Sciatic nerve (tissue), 2 donors: ENCODE measurements around the gene PRSS56. TPM values are rescaled to one million over a fixed set of nuclear protein-coding genes. Genes with fewer than 3 reads are reported as not detected.

Experiments used
- ATAC-seq: fragments of 200-7000 bp; cut with Tn5 transposase; one replicate; pipeline ENCODE4 v1.9.1; 2020; ENCODE audit warnings: mild to moderate bottlenecking, moderate library complexity
- DNase-seq: peaks from one replicate; pipeline ENCODE4 v3.0.0-alpha.2; 2020; ENCODE audit warnings: low spot score
- intact Hi-C: fragments of 100-400 bp; cut with DNase I; formaldehyde crosslinking; loops from one replicate; pipeline ENCODE4 v1.14.2; 2022
- total RNA-seq: library from RNA; stranded (reverse); fragmentation: NEBNext Ultra II Directional; extraction: Animal tissue kit (Norgen Biotek cat#: 25700); gene quantifications from one replicate; pipeline ENCODE4 v1.2.1, GENCODE V29; 2021
- donor health status: DM: no; HTN: no; CAD: no.
- donor health status: DM: no; HTN: no; CAD: no.

The PRSS56 gene
- total RNA-seq, 1 donor from 2014 or later, result not detected

GRCh38 chr2:232485757-232486557 is 34.2 kb upstream of the PRSS56 start:
- intact Hi-C loops, result no loop called here
- DNase-seq (no peak), ATAC-seq (no peak)

GRCh38 chr2:232486558-232487384 is 33.4 kb upstream of the PRSS56 start:
- no peak for DNase-seq
- intact Hi-C loops, result no loop called here
- ATAC-seq, result no peak

DNA sequence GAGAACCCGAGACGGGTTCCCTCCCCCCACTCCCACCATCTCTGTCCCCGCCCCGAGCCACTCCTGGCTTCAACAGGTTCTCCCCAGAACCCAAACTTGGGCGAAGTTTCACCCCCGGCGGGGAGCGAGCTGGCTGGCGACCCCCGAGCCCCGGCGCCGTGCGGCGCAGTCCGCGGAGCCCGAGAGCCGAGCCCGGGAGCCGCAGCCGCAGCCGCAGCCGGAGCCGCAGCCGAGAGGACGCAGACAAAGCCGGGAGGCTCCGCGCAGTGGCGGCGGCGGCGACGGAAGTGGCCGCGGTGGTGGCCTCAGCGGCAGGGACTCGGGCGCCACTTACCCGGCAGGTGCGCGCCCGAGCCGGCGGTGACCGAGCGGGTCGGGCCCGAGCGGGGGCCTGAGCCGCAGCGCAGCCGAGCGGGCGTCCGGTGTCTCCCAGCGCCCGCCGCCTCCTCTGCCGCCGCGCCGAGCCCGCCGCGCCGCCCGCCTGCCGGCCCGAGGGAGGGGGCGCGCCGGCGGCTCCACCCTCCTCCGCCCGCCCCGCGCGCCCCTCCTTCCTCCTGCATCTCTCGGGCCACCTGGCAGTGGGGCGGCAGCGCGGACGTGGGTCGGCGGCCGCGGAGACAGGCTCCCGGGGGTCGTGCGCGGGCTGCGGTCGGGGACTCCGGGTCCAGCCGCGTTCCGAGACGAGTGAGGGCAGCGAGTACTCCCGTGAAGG is 32.6 kb upstream of the PRSS56 start, which contains the start of gene ECEL1:
Gene ECEL1, minus strand, starts transcription at position 450 of the 712 bp plus-strand sequence. CDS start 1,181 bp downstream, outside the sequence.
- ATAC-seq (no peak), DNase-seq (no peak)
- intact Hi-C loops, result no loop called here

DNA sequence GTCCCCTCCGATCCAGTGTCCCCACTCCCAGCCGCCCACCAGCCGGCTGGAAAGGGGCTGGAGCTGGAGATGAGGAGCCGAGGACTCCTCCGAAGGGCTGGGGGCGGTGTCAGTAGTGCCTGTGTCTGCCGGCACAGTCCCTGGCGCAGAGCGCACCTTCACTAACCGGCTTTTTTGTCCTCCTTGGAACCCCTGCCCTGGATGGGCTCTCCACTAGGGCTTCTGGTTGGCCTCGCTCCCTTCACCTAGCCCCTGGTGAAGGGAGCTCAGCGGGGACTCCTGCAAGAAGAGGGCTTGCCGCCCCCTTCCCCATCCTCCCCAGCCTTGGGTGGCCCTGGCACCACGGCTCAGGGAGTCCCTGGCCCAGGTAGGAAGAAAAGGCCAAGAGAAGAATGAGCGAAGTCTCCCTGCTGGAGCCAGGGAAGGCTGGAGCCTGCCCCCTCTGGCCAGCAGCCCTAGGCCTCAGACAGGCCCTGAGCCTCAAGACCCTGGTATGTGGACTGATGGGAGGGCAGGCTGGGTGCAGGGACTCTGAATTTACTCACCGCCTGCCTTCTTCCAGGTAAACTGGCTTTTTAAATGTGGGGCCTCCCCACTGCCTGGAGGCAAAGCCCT is 32.0 kb upstream of the PRSS56 start:
- ATAC-seq (no peak), DNase-seq (no peak)
- intact Hi-C loops, result no loop called here

- intact Hi-C loops, result no loop called here
- no peak for ATAC-seq
- DNase-seq, result no peak
Observed at GRCh38 chr2:232488721-232489300, 31.4 kb upstream of the PRSS56 start.

GRCh38 chr2:232489516-232490220 is 30.5 kb upstream of the PRSS56 start:
- intact Hi-C loops, result no loop called here
- ATAC-seq (no peak), DNase-seq (no peak)

DNA sequence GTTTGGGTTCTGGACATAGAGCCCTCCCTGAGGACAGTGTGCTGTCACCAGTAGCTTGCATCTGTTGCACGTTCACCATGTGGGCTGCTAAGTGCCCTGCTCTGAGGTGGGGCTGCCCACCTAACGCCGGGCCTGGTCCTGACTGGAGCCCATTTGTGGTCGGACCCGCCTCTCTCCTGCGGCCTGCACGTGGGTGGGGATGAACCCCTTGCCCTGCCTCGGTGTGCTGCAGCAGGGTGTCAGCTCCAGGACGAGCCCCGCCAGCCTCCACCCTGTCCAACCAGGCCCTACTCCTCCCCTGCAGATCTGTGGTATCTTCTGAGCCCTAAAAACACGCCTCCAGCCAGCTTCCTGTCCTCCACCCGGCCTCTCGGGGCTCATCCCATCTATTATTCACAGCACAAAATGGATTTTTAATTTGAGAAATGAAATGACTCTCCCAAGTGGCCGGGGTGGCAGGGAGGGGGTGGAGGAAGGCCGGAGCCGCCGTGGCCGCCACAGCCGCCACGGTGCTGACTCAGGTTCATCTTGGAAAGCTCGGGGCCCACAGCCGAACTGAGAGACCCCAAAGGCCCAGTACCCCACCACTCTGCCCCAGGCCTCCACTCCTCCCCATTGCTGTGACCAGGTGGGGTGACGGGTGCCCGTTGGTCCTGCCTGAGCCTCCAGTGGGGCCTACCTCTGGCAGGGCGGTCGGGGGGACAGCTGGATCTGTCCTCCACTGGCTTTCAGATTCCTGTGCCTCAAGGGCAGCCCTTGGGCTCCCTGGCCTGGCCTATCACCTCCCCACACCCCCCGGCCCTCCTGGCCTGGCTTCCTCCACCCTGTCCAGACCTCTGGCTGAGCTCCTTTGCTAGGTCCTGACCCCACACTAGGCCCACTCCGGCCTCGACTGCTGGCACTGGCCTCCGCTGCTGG is 29.7 kb upstream of the PRSS56 start:
- DNase-seq, result no peak
- peak; percentile 21 for ATAC-seq

DNA sequence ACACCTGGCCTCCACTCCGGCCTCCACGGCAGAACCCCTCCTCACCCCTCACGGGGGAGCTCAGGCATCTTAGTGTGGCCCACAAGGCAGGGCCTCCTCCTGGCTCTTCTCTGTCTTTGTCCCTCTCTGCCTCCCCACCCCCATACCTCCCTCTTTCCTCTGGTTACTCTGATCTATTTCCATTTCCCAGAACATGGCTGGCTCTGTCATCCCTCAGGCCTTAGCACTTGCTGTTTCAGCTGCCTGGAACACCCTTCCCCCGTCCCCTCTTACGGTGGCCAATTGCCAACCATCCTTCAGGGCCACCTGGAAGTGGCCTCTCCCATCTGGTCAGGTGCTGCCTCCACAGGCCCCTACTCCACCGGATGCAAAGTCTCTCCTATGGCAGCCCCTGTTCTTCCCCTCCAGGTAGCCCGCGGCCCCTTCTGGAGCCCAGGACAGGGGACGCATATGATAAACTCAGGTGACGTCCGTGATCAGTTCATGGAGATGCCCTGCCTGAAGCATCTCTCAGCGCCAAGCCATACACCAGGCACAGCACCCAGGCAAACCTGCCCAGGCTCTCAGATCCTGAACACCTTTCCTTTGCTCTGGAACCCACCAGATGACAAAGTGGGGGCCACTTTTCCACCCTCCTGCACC is 28.9 kb upstream of the PRSS56 start:
- intact Hi-C loops, result no loop called here
- no peak for ATAC-seq
- DNase-seq, result no peak

More for the DNA sequence above, 29.7 kb upstream of the PRSS56 start:
- intact Hi-C loops, result no loop called here

DNA sequence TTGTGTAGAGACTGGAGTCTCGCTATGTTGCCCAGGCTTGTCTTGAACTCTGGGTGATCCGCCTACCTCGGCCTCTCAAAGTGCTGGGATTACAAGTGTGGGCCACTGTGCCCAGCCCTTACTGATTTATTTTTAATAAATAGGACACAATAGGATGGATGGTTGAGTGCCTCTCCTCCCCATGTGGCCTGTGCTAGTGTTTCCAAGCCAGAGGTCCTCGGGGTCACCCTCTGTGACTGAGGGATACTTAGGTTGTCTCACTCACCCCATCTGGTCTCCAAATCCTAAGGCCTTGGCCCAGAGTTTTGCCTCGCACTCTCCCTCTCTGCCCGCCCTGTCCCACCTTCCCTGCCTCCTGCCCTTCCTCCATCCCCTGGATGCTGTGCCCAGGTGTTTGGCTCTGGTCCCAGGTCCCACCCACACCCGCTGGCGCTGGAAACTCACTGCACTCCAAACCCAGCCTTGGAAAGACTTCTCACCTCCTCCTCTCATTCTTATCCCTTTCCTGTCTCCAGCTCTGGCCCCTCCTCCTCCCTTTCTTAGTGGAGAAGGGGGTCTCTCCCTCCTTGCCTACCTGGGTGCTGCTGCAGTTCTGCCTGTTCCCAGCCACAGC is 27.8 kb upstream of the PRSS56 start:
- ATAC-seq, result no peak
- intact Hi-C loops, result no loop called here
- DNase-seq, result no peak

DNA sequence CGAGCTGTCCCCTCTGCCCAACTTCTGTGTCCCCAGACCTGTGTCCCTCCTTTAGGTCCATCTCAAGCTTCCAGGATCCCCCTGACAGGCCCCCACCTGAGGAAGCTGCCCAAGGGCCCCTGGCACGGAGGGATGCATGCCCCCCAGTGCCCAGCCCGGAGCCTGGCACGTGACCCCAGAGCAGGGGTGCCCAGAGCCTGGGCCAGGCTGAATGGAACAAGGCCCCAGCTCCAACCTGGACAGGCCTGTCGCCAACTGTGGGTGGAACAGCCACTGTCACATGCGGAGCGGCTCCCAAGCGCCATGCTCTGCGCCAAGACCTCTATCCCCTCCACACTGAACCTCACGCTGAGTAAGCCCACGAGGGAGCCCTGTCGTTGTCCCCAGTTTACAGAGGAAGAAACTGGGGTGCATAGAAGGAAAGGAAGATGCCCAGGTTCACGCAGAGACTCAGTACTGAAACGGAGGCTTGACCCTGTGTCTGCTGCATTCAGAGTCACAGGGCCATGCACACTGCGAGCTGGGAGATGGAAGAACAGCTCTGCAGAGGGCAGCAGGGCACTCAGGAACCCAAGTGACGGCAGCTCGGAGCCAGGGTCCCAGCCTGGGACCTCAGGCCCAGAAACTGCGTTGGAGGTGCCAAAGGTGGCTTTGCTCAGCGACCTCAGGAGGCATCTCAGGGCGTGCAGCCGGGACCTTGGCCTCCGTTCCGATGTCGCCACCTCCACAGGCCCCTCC is 27.1 kb upstream of the PRSS56 start:
- intact Hi-C loops, result no loop called here

GRCh38 chr2:232493701-232494474 is 26.3 kb upstream of the PRSS56 start:
- no peak for DNase-seq
- intact Hi-C loops, result no loop called here
- no peak for ATAC-seq

More for the DNA sequence above, 27.1 kb upstream of the PRSS56 start:
- no peak for ATAC-seq
- DNase-seq, result no peak

DNA sequence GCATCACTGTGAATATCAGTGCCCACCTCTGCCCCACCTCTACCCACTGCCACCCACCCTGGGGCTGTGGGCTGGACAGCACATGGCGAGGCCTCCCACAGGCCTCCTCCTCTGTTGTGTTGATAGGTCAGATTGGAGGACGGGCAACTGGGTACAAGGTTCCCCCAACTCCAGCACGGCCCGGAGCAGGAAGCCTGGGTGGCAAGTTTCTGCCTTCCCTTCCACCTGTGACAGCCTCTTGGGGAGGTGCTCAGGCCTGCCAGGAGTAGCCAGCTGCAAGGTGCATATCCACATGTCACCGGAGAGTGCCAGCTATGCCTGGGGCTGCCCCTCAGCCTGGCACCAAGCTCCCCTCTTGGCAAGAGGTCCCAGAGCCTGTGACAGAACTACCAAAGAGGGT is 25.6 kb upstream of the PRSS56 start:
- intact Hi-C loops, result no loop called here
- ATAC-seq (no peak), DNase-seq (no peak)

GRCh38 chr2:232495292-232495691 is 24.9 kb upstream of the PRSS56 start:
- DNase-seq (no peak), ATAC-seq (no peak)
- intact Hi-C loops, result no loop called here

DNA sequence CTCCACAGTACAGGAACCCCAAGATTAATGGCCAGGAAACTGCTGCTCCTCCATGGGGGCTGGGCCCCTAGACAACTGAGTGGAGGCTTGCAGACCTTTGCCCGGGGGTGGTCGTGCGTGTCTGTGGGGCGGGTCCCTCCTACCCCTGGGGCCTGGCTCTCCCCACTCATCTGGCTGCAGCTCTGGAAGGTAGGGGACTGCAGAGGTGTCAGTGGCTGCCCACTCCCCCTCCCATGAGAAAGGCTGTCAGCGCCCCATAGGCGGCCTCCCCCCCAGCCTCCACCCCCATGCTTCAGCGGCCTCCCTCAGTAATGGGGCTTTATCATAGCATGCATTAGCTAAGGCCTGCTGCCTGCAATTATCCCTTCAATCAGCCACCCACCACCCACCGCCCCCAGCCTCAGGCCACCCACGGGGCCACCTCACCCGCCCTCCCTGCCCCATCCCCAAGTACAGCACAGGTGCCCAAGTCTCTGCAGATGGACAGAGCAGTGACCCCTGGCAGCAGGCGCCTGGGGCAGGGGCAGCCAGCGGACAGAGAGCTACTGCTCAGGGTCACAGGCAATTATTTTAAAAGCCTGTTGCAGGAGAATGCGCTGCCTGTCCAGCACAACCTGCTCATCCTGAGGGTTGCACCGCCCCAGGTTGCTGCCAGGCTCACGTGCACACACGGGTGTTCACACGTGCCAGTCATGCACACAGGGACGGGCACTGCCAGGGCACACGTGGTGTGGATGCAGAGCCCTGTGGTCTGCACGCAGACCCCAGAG is 23.5 kb upstream of the PRSS56 start:
- intact Hi-C loops, result no loop called here
- no peak for ATAC-seq
- DNase-seq, result no peak
